ENCODE measurements around the gene ERN1.

Gene ERN1

DNA sequence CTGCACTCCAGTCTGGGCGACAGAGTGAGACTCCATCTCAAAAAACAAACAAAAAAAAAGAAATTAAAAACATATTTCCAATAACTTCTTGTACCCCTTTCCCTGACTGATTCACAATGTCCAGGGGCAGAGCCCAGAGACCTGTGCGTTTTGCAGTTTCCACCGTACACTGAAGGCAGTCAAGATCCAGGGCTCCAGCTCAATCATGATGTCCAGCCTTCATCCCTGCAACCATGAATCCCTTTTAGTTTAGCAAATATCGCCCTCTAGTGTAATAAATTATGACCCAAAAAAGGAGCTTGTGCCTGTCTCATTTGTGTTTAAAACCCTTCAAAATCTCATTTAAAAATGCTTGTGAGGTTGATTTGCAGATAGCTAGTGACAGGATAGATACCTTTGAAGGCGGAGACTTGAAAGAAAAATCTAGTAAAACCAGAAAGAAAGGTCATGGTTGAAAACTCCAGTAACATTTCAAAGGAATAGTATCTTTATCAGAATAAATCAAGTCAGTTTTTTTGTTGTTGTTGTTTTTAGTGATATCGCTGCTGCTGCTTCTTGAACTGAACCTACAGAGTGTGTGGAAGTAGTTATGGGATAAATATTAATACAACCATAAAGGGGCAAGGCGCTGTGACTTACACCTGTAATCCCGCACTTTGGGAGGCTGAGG, 3.7 kb upstream of the ERN1 start:
- no peak for TF ChIP-seq ZFX (IDR thresholded peaks at IDR 0.05)
- TF ChIP-seq, protein P1, sequence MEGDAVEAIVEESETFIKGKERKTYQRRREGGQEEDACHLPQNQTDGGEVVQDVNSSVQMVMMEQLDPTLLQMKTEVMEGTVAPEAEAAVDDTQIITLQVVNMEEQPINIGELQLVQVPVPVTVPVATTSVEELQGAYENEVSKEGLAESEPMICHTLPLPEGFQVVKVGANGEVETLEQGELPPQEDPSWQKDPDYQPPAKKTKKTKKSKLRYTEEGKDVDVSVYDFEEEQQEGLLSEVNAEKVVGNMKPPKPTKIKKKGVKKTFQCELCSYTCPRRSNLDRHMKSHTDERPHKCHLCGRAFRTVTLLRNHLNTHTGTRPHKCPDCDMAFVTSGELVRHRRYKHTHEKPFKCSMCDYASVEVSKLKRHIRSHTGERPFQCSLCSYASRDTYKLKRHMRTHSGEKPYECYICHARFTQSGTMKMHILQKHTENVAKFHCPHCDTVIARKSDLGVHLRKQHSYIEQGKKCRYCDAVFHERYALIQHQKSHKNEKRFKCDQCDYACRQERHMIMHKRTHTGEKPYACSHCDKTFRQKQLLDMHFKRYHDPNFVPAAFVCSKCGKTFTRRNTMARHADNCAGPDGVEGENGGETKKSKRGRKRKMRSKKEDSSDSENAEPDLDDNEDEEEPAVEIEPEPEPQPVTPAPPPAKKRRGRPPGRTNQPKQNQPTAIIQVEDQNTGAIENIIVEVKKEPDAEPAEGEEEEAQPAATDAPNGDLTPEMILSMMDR (conservative IDR thresholded peaks at IDR 0.05), result peak; percentile 85
- H3K27ac ChIP-seq, result no peak overlapping the region

DNA sequence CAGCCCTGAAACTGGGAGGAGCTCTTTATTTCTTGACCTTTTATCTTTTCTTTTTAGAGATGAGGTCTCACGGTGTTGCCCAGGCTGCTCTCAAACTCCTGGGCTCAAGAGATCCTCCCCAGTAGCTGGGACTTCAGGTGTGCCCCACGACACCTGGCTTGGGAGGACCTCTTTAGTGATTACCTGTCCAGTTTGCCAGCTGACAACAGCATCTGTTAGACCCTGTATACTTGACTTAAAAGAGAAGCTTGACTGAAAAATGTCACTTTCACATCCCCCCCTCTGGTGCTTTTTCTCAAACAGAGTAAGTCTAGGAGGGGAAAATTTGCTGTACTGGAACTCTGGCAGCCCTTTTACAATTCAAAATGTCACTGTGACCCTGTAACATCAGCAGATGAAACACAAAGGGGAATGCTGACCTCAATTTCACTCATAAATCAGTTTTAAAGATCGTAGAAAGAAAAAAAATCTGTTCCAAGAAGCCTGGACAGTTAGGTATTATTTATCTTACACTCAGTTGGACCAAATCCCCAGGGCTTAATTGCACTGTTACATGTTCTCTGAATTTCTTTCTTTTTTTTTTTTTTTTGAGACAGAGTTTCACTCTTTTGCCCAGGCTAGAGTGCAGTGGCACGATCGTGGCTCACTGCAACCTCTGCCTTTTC, 1.8 kb upstream of the ERN1 start:
- H3K27ac ChIP-seq, result no peak overlapping the region
- TF ChIP-seq, protein P1 (conservative IDR thresholded peaks at IDR 0.05), result no peak
- TF ChIP-seq ZFX (IDR thresholded peaks at IDR 0.05), result no peak

- TF ChIP-seq, protein P1 (conservative IDR thresholded peaks at IDR 0.05), result no peak
- no peak for TF ChIP-seq ZFX (IDR thresholded peaks at IDR 0.05)
- H3K27ac ChIP-seq, result no peak overlapping the region; the same call in 1 of the 2 replicates
Measured at GRCh38 chr17:64130559-64131001, 636 bp upstream of the ERN1 start.

GRCh38 chr17:64129515-64129764, 504 bp downstream of the ERN1 start:
- H3K27ac ChIP-seq, result peak overlapping the region; percentile 99
- TF ChIP-seq, protein P1 (conservative IDR thresholded peaks at IDR 0.05), result no peak
- no peak for TF ChIP-seq ZFX (IDR thresholded peaks at IDR 0.05)

GRCh38 chr17:64128787-64129514, 993 bp downstream of the ERN1 start:
- TF ChIP-seq, protein P1 (conservative IDR thresholded peaks at IDR 0.05), result no peak
- no peak for TF ChIP-seq ZFX (IDR thresholded peaks at IDR 0.05)
- H3K27ac ChIP-seq, result peak overlapping the region; percentile 99

DNA sequence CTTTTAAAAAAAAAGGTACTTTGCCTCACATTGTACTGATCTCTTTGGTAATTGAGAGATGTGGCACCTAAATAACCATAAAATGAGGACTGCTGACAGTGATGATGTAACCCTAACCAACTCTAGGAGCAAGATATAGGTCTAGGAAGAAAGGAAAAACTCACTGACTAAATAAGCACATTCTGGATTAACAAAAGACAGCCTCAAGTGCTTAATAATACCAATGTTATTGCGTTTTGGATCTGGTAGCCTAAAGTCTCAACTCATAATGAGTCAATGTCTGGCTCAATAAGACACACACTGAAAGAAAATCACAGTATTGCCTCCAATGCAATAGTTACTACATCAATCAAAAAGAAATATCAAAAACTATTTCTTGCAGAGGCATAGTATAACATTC, 3.0 kb downstream of the ERN1 start:
- no peak overlapping the region for H3K27ac ChIP-seq

More for the DNA sequence above, 3.0 kb downstream of the ERN1 start:
- TF ChIP-seq, protein P1 (conservative IDR thresholded peaks at IDR 0.05), result no peak
- no peak for TF ChIP-seq ZFX (IDR thresholded peaks at IDR 0.05)
